Endothelial cell of umbilical vein (primary cell): ENCODE results near the gene PPP1R9A. TPM values are rescaled to one million over a fixed set of nuclear protein-coding genes. Genes with fewer than 3 reads are reported as not detected.

Experiments used
- BruUV-seq: library from RNA; stranded (reverse); fragments of 400-500 nt; replicated peaks from 2 replicates; lab custom pipeline; 2021; lab: Mats Ljungman, UMichigan
- CTCF ChIA-PET: fragments of 300-600, 350-600 bp; sonication (Branson Sonifier 250); formaldehyde crosslinking; loops from one replicate; lab custom pipeline; 2021; ENCODE audit warnings: antibody characterized with exemption, inconsistent platforms; lab: Charles Lee
- POLR2A ChIA-PET: fragments of 300-600, 350-600 bp; sonication (Branson Sonifier 250); formaldehyde crosslinking; loops from one replicate; lab custom pipeline; 2021; ENCODE audit warnings: antibody characterized with exemption, inconsistent platforms; lab: Charles Lee
- DNase-seq: peaks from one replicate; pipeline ENCODE4 v3.0.0-alpha.2; 2011; ENCODE audit warnings: low read depth, low spot score
- FAIRE-seq: peaks from 2 replicates; lab custom pipeline; 2011; peaks lifted over from hg19 to GRCh38; lab: Jason Lieb, UNC
- H2AFZ ChIP-seq: 2 replicates; pipeline ENCODE4 v1.6.0; 2012; ENCODE audit warnings: low read depth, low read length, control low read depth, inconsistent platforms
- H3K27ac ChIP-seq: 2 replicates; pipeline ENCODE4 v1.5.1; 2011; ENCODE audit warnings: low read depth, mild to moderate bottlenecking, control low read depth, low read length, moderate library complexity; ENCODE audit not compliant: insufficient read depth
- H3K27me3 ChIP-seq, 2 experiments: 2 replicates each; pipeline versions ENCODE4 v1.6.0 to v1.6.1; 2011; ENCODE audit warnings: low read length in 2 of 2, mixed read lengths in 1 of 2; ENCODE audit not compliant: control insufficient read depth in 2 of 2, insufficient read depth in 2 of 2
- H3K36me3 ChIP-seq, 2 experiments: 2 replicates in 1 of 2; 3 replicates in 1 of 2; pipeline ENCODE4 v1.5.1; 2011; ENCODE audit warnings: low read length in 2 of 2, mild to moderate bottlenecking in 1 of 2, moderate library complexity in 1 of 2; ENCODE audit not compliant: control insufficient read depth in 2 of 2, insufficient read depth in 2 of 2; ENCODE audit errors: extremely low read depth in 1 of 2
- H3K4me1 ChIP-seq: 3 replicates; pipeline ENCODE4 v1.5.1; 2011; ENCODE audit warnings: mild to moderate bottlenecking, low read length; ENCODE audit not compliant: control insufficient read depth, insufficient read depth; ENCODE audit errors: extremely low read depth
- H3K4me2 ChIP-seq: 2 replicates; pipeline ENCODE4 v1.6.1; 2011; ENCODE audit warnings: low read length, control low read depth, mixed read lengths; ENCODE audit not compliant: insufficient read depth
- H3K4me3 ChIP-seq, 3 experiments: fragments of 200-600 bp in 1 of 3; sonication (generic), shearing (Covaris generic) in 1 of 3; replicated peaks in 1 of 3; 2 replicates each; pipeline ENCODE4 v1.5.1; 2011 to 2016; ENCODE audit warnings: control low read depth in 3 of 3, low read length in 3 of 3, mild to moderate bottlenecking in 2 of 3, inconsistent platforms in 1 of 3, low read depth in 1 of 3, moderate library complexity in 1 of 3; ENCODE audit not compliant: insufficient read depth in 1 of 3
- H3K79me2 ChIP-seq: 2 replicates; pipeline ENCODE4 v1.6.0; 2012; ENCODE audit warnings: low read length, inconsistent platforms; ENCODE audit not compliant: control insufficient read depth, insufficient read depth
- H3K9ac ChIP-seq: replicated peaks from 2 replicates; pipeline ENCODE3; 2011; ENCODE audit warnings: low read length, control low read depth; ENCODE audit not compliant: insufficient read depth; ENCODE audit errors: extremely low read depth
- H3K9me1 ChIP-seq: replicated peaks from 3 replicates; pipeline ENCODE4 v1.6.0; 2011; ENCODE audit warnings: mild to moderate bottlenecking, low read length; ENCODE audit not compliant: control insufficient read depth, insufficient read depth; ENCODE audit errors: extremely low read depth
- H3K9me3 ChIP-seq: replicated peaks from 2 replicates; pipeline ENCODE4 v1.5.1; 2012; ENCODE audit warnings: low read length, inconsistent platforms; ENCODE audit not compliant: control insufficient read depth, insufficient read depth
- H4K20me1 ChIP-seq: replicated peaks from 2 replicates; pipeline ENCODE3; 2011; ENCODE audit warnings: mild to moderate bottlenecking, low read length; ENCODE audit not compliant: control insufficient read depth, insufficient read depth; ENCODE audit errors: extremely low read depth
- EZH2 ChIP-seq: IDR thresholded peaks from 2 replicates; pipeline ENCODE4 v1.6.1; 2012; ENCODE audit warnings: borderline replicate concordance, low read depth, mild to moderate bottlenecking, moderate library complexity, low read length, inconsistent platforms; ENCODE audit not compliant: severe bottlenecking
- FOS ChIP-seq: IDR thresholded peaks from 2 replicates; pipeline ENCODE4 v1.6.1; 2011; ENCODE audit warnings: mild to moderate bottlenecking, low read length, moderate library complexity, borderline replicate concordance; ENCODE audit not compliant: insufficient read depth
- GATA2 ChIP-seq: IDR thresholded peaks from 2 replicates; pipeline ENCODE4 v1.7.0; 2011; ENCODE audit warnings: low read depth, mild to moderate bottlenecking, moderate library complexity, mixed read lengths, low read length; ENCODE audit not compliant: insufficient read length, insufficient read depth
- JUN ChIP-seq: IDR thresholded peaks from 2 replicates; pipeline ENCODE4 v1.6.1; 2011; ENCODE audit warnings: borderline replicate concordance, low read depth; ENCODE audit not compliant: insufficient read length, insufficient read depth
- MYC ChIP-seq: IDR thresholded peaks from one replicate; pipeline ENCODE4 v1.6.1; 2011; ENCODE audit warnings: mild to moderate bottlenecking, low read depth, low read length
- POLR2A ChIP-seq: IDR thresholded peaks from 2 replicates; pipeline ENCODE4 v1.6.1; 2012; ENCODE audit warnings: low read depth, mild to moderate bottlenecking, control low read depth, low read length
- POLR2AphosphoS5 ChIP-seq: IDR thresholded peaks from 2 replicates; pipeline ENCODE4 v1.6.1; 2012; ENCODE audit warnings: low read depth, mild to moderate bottlenecking, control low read depth, low read length, moderate library complexity; ENCODE audit not compliant: insufficient read depth
- dilution Hi-C: fragments of 300-500 bp; cut with MboI; formaldehyde crosslinking; loops from one replicate; pipeline ENCODE4 v1.15.0; 2019; ENCODE audit warnings: low sequenced_read_pairs; ENCODE audit not compliant: extremely low pct_ligation_motif_present
- intact Hi-C: fragments of 100-400 bp; cut with micrococcal nuclease; formaldehyde crosslinking; loops from one replicate; pipeline ENCODE4 v1.10.0; 2022
- polyA plus RNA-seq, 4 experiments: library from polyadenylated mRNA; depleted of rRNA in 3 of 4; stranded (reverse) in 3 of 4; unstranded in 1 of 4; fragments of >200 nt; gene quantifications; 2 replicates each; pipeline versions ENCODE4 v1.2.1 to v1.2.3, GENCODE V29; 2011 to 2012; ENCODE audit warnings: missing spikeins in 1 of 4
- total RNA-seq: library from RNA; stranded (reverse); gene quantifications from 2 replicates; pipeline ENCODE4 v1.2.3, GENCODE V29; 2021
- TF ChIP-seq, protein P1 (sequence below), 2 donors: IDR thresholded peaks; 1 replicate in 1 of 2; 2 replicates in 1 of 2; pipeline ENCODE4 v1.5.1; 2011; ENCODE audit warnings: low read length in 2 of 2, mild to moderate bottlenecking in 2 of 2, moderate library complexity in 2 of 2, control low read depth in 1 of 2, inconsistent platforms in 1 of 2, low read depth in 1 of 2; ENCODE audit not compliant: insufficient read depth in 1 of 2; ENCODE audit errors: extremely low read depth in 1 of 2
- TF ChIP-seq, protein P2 (sequence below): IDR thresholded peaks from 2 replicates; pipeline ENCODE4 v1.6.1; 2011; ENCODE audit not compliant: insufficient read depth, insufficient read length

The PPP1R9A gene
- total and polyA plus RNA-seq, 2 donors (not counting 3 experiments of a cell fraction or from before 2014, with no cell fraction given) = 0.50 to 3.0 TPM

DNA sequence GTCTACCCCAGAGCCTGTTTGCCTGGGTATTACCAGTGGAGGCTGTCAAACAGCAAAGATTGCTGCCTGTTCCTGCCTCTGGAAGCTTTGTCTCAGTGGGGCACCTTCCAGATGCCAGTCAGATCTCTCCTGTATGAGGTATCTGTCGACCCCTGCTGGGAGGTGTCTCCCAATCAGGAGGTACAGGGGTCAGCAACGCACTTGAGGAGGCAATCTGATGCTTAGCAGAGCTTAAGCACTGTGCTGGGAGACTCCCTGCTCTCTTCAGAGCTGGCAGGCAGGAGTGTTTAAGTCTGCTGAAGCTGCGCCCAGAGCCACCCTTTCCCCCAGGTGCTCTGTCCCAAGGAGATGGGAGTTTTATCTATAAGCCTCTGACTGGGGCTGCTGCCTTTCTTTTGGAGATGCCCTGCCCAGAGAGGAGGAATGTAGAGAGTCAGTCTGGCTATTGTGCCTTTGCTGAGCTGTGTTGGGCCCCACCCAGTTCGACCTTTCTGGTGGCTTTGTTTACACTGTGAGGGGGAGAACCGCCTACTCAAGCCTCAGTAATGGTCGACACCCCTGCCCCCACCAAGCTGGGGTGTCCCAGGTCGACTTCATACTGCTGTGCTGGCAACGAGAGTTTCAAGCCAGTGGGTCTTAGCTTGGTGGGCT is 62.2 kb downstream of the PPP1R9A start:
- no peak overlapping the region for H3K4me3 ChIP-seq
- no peaks in the 10 kb centered on the region for H3K9me3 ChIP-seq
- peaks cover 9% of the 10 kb centered on the region for H3K4me1 ChIP-seq
- BruUV-seq = no TSS peak
- no peaks in the 10 kb centered on the region for H3K79me2 ChIP-seq
- no peak overlapping the region for H3K4me2 ChIP-seq
- H3K9me1 ChIP-seq = no peaks in the 10 kb centered on the region
- H2AFZ ChIP-seq = no peak overlapping the region
- no peak for DNase-seq
- ChIA-PET POLR2A (no interaction called here), CTCF (no interaction called here)
- no peak overlapping the region for H3K27ac ChIP-seq
- no peaks in the 10 kb centered on the region for H3K27me3 ChIP-seq
- TF ChIP-seq POLR2AphosphoS5 (no peak), JUN (no peak), GATA2 (no peak)
- intact Hi-C loops = no loop called here
- no peaks in the 10 kb centered on the region for H4K20me1 ChIP-seq
- no peaks in the 10 kb centered on the region for H3K36me3 ChIP-seq
- dilution Hi-C loops = no loop called here
- H3K9ac ChIP-seq = no peak overlapping the region
- FAIRE-seq = no peak

DNA sequence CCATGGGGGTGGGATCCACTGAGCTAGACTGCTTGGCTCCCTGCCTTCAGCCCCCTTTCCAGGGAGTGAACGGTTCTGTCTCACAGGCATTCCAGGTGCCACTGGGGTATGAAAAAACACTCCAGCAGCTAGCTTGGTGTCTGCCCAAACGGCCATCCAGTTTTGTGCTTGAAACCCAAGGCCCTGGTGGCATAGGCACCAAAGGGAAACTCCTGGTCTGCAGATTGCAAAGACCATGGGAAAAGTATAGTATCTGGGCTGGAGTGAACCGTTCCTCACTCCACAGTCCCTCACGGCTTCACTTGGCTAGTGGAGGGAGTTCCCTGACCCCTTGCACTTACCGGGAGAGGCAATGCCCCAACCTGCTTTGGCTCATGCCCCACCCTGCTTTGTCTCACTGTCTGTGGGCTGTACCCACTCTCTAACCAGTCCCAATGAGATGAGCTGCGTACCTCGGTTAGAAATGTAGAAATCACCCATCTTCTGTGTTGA is 62.7 kb downstream of the PPP1R9A start:
- no peak for TF ChIP-seq POLR2A
- no peak for TF ChIP-seq JUN
- TF ChIP-seq POLR2AphosphoS5 = no peak
- no peak for TF ChIP-seq GATA2
- no peak for TF ChIP-seq FOS
- no peak for TF ChIP-seq MYC
- TF ChIP-seq EZH2 = no peak
- TF ChIP-seq, protein P1, sequence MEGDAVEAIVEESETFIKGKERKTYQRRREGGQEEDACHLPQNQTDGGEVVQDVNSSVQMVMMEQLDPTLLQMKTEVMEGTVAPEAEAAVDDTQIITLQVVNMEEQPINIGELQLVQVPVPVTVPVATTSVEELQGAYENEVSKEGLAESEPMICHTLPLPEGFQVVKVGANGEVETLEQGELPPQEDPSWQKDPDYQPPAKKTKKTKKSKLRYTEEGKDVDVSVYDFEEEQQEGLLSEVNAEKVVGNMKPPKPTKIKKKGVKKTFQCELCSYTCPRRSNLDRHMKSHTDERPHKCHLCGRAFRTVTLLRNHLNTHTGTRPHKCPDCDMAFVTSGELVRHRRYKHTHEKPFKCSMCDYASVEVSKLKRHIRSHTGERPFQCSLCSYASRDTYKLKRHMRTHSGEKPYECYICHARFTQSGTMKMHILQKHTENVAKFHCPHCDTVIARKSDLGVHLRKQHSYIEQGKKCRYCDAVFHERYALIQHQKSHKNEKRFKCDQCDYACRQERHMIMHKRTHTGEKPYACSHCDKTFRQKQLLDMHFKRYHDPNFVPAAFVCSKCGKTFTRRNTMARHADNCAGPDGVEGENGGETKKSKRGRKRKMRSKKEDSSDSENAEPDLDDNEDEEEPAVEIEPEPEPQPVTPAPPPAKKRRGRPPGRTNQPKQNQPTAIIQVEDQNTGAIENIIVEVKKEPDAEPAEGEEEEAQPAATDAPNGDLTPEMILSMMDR (IDR thresholded peaks at IDR 0.05; ENCODE audit: extremely low read depth in 1 of 2, insufficient read depth in 1 of 2, low read depth in 1 of 2, low read length in 2 of 2) = no peak
- TF ChIP-seq, protein P2, sequence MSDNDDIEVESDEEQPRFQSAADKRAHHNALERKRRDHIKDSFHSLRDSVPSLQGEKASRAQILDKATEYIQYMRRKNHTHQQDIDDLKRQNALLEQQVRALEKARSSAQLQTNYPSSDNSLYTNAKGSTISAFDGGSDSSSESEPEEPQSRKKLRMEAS = no peak
- no TSS peak for BruUV-seq
- H3K4me1 ChIP-seq = peaks cover 9% of the 10 kb centered on the region
- ChIA-PET POLR2A (no interaction called here), CTCF (no interaction called here)
- H4K20me1 ChIP-seq = no peaks in the 10 kb centered on the region
- no peak overlapping the region for H3K9ac ChIP-seq
- FAIRE-seq = no peak
- no peak overlapping the region for H3K4me2 ChIP-seq
- no peak overlapping the region for H3K27ac ChIP-seq
- no peaks in the 10 kb centered on the region for H3K36me3 ChIP-seq
- no peaks in the 10 kb centered on the region for H3K79me2 ChIP-seq
- dilution Hi-C loops = no loop called here
- intact Hi-C loops = no loop called here
- no peaks in the 10 kb centered on the region for H3K9me3 ChIP-seq
- no peak overlapping the region for H3K4me3 ChIP-seq
- no peaks in the 10 kb centered on the region for H3K27me3 ChIP-seq
- no peak overlapping the region for H2AFZ ChIP-seq
- no peaks in the 10 kb centered on the region for H3K9me1 ChIP-seq
- no peak for DNase-seq
